HG03135 (cell line): Measurements from ENCODE around the gene SLC12A8.

Source experiments
- ATAC-seq: cut with Tn5 transposase; IDR thresholded peaks from one replicate; pipeline ENCODE4 v1.9.1; 2021; ENCODE audit warnings: mild to moderate bottlenecking, moderate library complexity; ENCODE audit not compliant: unreplicated experiment

The SLC12A8 gene, protein sequence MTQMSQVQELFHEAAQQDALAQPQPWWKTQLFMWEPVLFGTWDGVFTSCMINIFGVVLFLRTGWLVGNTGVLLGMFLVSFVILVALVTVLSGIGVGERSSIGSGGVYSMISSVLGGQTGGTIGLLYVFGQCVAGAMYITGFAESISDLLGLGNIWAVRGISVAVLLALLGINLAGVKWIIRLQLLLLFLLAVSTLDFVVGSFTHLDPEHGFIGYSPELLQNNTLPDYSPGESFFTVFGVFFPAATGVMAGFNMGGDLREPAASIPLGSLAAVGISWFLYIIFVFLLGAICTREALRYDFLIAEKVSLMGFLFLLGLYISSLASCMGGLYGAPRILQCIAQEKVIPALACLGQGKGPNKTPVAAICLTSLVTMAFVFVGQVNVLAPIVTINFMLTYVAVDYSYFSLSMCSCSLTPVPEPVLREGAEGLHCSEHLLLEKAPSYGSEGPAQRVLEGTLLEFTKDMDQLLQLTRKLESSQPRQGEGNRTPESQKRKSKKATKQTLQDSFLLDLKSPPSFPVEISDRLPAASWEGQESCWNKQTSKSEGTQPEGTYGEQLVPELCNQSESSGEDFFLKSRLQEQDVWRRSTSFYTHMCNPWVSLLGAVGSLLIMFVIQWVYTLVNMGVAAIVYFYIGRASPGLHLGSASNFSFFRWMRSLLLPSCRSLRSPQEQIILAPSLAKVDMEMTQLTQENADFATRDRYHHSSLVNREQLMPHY

DNA sequence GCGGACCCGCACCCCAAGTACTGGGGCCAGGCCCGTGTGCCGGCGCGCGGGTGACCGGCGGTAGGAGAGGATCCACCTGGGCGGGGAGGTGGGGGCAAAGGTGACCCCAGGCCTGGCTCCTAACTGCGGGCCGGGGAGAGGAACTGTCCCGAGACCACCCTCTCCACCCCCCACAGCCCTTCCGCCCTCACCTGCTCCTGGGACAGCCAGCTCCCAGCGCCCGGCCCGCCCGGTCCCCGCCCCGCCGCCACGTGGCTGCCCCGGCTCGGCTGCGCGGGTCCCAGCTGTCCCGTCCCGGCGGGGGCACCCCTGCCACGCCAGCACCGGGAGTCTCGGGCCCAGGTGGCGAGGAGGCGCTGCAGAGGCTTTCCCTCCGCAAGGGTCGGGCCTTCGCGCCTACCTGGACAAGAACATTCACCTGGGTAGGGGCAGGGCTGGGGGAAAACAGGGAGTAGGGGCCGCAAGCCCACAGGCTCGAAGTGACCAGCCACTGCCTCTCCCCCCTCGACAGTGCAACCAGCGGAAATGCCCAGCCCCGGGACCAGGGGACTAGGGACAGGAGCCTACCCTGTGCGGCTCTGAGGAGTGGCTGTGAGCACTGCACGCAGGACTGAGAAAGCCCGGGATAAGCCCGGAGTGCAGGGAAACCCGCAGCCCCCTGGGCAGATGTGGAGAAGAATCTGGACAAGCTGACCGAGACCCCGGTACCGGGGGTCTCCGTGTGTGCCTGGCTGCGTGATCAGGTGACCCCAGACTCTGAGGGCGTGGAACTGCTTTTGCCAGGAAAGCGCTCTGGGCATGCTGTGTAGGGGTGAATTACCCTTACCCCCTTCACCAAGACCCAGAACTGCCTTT, at the start of gene SLC12A8:
SLC12A8 (minus strand) TSS at position 240 of the 855 bp plus-strand sequence. CDS start 1,399 bp downstream, outside the sequence.
- ATAC-seq: no peak

DNA sequence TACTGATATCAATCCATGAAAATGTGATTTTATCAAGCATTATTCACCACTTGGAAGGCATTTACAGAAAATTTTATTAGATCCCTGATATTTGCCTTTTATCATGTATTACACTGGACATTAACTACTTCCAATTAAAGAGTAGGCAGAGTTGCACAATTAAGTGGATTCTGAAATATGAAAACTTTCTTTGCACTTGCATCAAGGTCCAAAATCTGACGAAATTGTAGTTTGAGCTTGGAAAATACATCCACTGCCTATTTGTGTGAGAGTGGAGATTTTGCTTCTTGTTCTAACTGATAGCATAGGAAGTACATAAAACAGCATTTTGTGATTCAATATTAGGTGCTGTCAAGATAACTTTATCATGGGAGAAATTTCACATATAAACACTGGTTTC, 49.6 kb upstream of the SLC12A8 start:
- no peak for ATAC-seq

DNA sequence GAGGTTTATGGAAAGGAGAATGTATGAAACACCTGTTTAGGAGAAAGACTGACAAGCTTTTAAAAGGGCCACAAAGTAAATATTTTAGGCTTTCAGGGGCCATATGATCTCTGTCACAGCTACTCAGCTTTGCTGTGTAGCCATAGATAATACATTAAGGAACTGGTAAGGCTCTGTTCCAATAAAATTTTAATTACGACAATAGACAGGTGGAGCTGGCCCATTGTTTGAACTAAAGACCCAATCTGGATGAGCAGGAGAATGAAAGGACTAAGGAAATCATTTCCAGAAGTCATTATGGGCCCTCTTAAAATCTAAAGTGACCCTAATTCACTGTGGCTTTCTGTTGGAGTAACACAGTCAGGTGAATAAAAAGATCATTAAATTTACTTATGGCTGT, 48.5 kb upstream of the SLC12A8 start:
- ATAC-seq: no peak

DNA sequence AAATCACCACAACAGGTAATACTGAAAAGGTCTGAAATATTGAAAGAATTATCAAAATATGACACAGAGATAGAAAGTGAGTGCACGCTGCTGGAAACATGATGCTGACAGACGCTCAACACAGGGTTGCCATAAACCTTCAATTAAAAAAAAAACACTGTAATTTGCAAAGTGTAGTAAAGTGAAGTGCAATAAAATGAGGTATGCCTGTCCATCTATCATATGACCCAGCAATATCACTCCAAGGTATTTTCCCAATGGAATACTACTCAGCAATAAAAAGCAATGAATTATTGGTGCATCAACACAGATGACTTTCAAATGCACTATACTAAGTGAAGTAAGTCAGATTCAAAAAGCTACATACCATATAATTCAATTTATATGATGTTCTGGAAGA, 47.6 kb upstream of the SLC12A8 start:
- no peak for ATAC-seq

DNA sequence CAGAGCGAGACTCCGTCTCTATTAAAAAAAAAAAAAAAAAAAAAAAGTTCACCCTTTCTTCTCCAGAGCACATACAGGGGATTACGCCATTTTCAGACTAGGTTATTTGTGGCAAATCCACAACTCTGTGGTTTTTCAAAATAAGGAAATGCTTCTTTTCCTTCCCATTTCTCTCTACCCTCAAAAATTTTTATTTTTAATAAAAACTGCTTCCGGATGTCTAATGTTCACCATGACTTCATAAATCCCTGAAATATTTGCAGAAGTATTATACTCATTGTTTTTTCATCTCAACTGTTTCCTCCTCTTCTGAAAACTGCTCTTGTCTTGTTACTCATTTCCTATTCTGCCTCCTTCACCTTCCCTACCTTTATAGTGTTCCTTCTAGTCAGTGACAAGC, 45.0 kb upstream of the SLC12A8 start:
- no peak for ATAC-seq

DNA sequence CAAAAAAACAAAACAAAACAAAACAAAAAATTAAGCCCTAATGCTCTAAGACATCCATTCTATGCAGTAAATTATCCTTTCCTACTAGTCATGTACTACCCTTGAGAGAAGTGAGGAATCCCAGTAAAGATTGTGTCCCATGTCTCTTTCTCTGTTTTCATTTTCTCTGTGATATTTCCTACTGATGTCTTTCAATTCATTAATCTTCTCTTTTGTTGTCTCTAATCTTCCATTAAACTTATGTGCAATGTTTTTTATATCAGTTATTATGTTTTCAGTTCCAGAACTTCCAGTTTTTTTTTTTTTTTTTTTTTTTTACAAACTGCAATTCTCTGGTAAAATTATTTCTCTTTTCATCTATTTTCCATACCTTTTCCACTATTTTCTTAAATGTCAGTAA, 44.1 kb upstream of the SLC12A8 start:
- no peak for ATAC-seq

DNA sequence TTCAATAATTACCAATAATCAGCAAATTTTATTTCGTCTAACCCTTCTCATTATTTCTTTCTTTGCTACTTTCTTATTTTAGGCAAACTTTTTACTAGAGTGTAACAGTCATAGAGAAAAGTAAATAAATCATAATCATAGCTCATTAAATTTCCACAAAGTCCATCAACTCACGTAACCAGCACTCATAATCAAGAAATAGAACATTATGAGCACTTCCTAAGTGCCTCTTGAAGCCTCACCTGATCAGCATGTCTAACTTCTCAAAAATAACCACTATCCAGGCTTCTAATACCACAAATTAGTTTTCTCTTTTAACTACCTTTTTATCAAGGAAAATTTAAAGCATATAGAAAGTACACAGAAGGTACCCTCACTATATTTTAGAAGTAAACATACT, 38.4 kb upstream of the SLC12A8 start:
- ATAC-seq: no peak

DNA sequence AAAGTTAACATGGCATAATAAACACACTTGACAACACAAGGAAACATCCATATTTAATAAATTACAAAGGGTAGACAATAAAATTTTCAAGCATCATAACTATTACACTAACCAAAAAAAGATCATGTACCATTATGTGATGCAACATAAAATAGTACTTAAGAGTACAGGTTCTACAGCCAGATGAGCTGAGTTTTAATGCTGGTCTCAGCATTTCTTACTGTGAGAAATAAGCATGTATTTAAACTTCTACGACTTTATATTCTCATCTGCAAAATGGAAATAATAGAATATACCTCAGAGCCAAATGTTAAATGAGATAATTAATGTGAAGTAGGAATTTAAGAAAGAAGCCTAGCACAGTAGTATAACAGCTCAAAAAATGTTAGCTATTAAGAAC, 33.7 kb upstream of the SLC12A8 start:
- ATAC-seq: no peak

DNA sequence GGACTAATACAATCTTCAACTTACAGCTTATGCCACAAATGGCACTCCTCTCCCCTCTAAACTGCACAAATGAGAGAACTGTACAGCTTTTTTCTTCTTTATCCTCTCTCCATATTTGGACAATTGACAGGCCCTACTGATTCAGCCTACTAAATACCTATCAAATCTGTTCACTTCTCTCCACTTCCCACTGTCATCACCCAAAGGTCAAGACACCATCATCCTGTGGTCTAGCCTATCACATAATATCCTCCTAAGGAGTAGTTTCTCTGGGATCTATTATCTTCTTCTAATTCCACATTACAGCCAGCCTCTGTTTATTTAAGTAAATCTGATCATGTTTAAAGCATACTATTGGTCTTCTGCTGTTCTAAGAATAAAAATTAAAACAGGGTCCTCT, 33.0 kb upstream of the SLC12A8 start:
- no peak for ATAC-seq

DNA sequence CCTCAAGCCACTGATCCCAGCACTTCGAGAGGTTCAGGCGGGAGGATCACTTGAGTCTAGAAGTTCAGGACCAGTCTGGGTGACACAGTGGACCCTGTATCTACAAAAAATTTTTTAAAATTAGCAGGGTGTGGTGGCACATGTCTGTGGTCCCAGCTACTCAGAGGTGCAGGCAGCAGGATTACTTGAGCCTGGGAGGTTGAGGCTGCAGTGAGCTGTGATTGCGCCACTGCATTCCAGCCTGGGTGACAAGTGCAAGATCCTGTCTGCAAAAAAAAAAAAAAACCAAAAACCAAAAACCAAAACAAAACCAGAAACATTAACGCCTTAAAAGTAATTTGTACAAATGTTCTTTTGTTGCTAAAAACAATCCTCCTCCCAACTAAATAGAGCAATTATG, 27.9 kb upstream of the SLC12A8 start:
- ATAC-seq: no peak

DNA sequence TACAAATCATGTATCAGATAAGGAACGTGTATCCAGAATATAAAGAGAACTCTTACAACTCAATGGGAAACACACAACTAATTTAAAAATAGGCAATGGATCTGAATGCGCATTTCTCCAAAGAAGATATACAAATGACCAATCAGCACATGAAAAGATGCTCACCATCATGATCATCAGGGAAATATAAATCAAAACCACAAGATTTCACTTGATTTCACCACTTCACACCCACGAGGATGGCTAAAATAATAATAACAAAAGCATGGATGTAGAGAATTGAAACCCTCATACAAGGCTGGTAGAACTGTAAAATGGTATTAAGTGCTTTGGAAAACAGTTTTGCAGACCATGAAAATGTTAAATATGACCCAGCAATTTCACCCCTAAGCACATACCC, 26.7 kb upstream of the SLC12A8 start:
- no peak for ATAC-seq

DNA sequence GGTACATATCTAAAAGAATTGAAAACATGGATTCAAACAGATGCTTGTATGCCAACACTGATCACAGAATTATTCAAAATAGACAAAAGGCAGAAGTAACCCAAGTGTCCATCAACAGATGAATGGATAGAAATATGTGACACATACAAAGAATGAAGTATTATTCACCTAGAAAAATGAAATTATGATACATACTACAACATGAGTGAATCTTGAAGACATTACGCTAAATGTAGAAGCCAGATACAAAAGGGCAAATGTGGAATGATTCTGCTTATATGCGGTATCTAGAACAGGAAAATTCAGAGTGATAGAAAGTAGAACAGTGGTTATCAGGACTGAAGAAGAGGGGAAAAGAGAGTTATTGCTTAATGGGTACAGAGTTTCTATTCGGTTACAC, 26.2 kb upstream of the SLC12A8 start:
- ATAC-seq: no peak

DNA sequence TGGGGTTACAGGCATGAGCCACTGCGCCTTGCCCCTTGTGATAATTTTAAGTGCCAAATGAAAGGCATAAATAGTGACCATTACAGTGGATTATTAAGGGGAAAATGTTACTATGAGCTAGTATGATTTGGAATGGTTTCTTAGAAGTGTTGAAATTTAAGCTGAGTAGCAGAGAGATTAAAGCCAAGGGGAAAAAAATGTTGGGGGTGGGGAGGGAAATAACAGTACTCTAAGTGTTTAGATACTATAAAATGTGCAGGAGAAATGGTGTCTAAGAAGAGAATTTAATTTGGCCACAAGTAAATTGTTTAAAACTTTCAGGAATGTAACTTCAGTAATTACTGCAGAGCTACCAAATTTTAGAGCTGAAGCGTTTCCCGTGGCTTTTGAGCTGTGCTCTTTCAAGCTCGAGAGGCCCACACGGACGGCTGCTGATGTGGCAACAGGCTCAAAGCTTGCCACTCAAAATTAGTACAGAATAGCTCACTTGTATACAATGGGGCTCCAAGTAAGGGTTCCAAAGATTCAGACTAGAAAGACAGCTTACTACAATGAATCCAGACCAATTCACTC, 23.9 kb upstream of the SLC12A8 start:
- ATAC-seq: no peak

DNA sequence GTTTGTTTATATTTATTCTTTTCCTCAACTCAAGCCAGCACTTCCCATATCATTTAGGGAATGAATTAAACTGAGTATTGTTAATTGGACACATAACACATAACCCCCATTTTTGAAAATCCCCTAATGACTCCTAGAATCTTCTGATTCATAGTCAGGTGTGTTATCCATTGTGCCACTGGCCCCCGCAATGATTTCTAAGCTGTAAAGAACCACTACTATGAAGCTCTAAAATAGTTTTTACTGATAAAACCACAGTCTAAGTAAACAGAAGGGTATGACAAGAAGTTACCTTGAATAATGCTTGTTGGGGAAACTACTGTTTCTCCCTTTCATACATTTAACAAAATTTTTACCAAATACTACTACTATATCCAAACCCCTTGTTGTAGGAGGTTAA, 22.3 kb upstream of the SLC12A8 start:
- ATAC-seq: no peak

DNA sequence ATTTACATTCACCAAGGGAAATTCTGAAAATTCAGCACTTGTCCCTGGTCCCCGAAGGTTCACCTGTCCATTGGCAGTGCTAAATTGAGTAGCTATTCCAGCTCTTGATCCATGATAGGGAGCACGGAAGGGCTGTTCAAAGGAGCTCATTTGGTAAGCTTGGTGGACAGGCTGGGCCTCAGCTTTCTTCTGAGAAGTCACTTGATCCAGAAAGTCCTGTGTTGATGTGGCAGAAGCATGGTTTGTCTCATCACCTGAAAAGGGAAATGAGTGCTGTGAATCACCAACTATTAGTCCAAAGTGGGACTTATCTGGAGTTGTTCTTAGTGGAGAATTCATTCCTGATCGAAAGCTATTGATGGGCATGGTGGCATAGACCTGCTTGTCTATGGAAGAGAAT, 19.9 kb upstream of the SLC12A8 start:
- ATAC-seq: no peak

DNA sequence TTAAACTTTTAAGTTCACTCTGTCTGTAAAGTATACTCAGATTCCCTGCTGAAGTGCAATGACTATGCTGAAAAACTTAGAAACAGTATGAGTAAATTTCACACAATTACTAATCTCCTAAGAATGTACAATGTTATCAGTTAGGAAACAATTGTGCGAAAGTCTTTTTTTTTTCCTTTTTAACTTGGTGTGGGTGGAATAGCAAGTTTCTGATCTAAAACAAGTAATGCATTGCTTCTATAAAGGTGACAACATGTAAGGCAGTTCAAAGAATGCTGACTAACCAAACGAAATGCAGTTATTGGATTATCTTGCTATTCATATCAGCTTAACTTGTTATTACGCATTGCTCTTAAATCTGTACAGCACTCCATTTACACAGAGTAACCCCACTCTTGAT, 19.3 kb upstream of the SLC12A8 start:
- no peak for ATAC-seq

DNA sequence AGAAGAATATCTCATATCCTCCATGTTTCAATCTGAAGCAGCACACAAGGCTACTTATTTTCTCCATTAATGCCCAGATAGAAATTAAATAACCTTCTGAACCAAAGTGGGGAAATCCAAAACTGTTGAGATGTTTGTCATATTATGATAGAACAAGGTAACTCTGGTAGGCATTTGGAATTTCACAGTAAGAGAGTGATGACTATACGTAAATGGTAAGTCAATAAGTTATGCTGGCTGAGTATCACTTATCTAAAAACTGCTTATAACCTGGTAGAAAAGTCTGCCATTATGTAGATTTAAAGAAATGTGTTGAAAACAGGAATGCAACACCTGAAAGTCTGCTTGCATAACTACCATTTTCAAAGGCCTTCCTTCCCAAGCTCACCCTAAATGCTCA, 17.2 kb upstream of the SLC12A8 start:
- no peak for ATAC-seq

DNA sequence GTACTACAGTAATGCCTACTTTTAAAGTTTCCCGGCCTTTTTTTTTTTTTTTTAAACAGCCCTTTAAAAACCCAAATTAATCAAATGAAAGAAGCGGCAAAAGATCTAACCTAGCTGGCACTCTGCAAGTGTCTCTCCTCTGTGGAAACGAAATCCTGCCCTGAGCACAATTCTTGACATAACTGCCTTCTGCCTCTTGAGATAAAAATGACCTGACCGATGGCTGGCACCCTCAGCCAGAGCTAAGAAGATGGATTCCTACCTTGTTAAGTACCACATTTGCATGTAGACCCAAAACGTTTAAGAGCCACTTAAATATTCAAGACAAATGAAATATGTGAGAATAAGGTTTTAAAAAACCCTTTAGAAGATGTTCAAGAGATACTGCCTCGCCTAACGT, 16.6 kb upstream of the SLC12A8 start:
- ATAC-seq: no peak

DNA sequence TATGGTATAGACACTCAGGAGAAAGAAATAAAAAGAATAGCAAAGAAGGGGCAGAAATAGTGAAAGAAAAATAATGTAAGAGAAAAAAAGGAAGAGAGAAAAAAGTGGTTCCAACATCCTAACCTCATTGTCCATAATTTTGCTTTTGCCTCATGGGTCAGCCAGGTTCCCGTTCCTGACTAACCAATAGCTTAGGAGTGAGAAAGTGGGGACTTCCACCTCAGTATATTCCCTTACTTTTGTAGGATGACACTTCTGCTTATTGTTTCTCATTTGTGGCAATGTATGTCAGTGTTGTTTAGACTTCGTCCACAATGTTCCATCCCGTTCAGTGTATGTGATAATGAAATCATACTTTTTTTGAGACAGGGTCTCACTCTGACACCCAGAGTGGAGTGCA, 9.3 kb upstream of the SLC12A8 start:
- ATAC-seq: no peak

DNA sequence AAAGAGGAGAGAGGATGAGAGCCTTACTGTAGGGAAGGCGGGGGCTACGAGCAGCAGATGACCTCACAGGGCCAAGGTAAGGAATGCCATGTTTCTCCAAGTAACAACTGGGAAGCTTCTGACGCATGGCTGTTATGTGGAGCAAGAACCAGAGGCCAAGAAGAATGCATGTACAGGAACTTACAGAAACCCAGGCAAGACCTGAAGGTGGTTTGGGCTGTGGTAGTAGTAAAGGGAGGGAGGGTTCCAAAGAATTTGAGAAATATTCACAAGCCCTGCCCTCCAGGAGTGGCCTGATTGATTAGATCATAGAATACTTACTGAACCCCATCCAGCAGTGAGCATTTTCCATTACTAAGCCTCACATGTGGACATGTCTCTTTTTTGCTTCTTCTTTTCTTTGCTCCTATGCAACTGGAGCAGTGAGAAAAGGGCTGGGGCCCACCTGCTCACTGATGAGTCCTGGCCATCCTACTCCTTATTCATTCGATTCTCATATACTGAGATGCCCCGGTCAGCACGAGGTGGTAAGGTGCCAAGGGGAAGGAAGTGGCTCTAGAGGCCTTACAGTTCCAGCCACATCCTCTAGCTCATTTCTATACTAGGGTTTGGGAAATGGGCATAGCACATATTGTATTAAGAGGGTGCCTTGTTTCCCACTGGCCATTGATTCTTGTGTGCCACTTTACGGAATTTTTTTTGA, 8.3 kb upstream of the SLC12A8 start:
- no peak for ATAC-seq

DNA sequence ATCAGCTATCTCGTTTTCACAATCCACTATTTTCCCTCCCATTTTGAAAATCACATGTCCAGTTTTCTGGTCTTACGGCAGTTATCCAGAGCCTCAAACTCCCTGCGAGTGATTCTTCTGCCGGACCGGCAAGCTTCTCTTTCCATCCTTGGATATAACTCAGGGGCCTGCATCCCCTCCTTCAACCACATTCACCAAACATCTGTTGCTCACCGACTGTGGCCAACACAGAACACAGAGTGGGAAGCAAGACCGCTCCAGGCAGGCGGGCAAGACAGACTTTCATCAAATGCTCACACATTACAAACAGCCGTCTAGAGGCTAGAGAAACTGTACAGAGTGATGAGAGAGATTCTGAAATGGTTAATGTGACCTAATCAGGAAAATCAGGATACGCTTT, 7.6 kb upstream of the SLC12A8 start:
- no peak for ATAC-seq
